Omental fat pad (tissue), 4 donors: ENCODE results near the gene AKAP13. TPM values are rescaled to one million over a fixed set of nuclear protein-coding genes. Genes with fewer than 3 reads are reported as not detected.

Source experiments
- ATAC-seq: fragments of 150-250 bp; one replicate; pipeline ENCODE4 v1.9.1; 2016; ENCODE audit warnings: mild to moderate bottlenecking, moderate library complexity; ENCODE audit not compliant: low FRiP score
- DNase-seq: peaks from one replicate; pipeline ENCODE4 v3.0.0-alpha.2; 2019; ENCODE audit warnings: low spot score
- total RNA-seq, 4 donors: library from RNA; depleted of rRNA; stranded (reverse); fragments of >200 nt; gene quantifications; one replicate each; pipeline ENCODE4 v1.1.0, GENCODE V29; 2016
- TF ChIP-seq, protein P1 (sequence below), 3 donors: fragments of 450-650 bp; IDR thresholded peaks; one replicate each; pipeline ENCODE4 v1.5.1; 2016 to 2017; ENCODE audit warnings: antibody characterized with exemption in 3 of 3, mild to moderate bottlenecking in 3 of 3, moderate library complexity in 2 of 3

Gene AKAP13
- total RNA-seq, 4 donors from 2014 or later: 162 to 301 (median 216) TPM

DNA sequence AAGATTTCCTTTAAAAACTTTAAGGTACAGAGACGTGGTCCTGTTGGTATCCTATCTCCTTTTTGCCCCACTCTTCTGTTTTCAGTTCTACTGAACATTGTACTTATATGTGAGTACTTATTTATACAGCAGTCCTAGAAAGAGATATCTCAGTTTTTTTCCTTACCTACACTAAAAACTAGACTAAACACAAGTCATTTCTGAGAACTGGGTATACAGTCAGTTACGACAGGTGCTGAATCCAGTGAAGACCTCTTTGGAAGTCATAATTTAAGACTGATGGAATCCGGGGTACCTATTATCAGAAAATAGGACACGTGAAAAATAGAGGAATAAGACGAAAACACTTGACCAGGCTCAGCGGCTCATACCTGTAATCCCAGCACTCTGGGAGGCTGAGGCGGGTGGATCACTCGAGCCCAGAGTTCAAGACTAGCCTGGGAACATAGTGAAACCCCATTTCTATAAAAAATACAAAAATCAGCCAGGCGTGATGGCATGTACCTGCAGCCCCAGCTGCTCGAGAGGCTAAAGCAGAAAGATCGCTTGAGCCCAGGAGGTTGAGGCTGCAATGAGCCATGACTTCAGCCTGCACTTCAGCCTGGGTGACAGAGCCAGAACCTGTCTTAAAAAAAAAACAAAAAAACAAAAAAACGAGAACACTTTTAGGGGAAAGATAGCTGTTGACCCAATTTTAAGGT, 338.0 kb downstream of the AKAP13 start:
- TF ChIP-seq, protein P1, sequence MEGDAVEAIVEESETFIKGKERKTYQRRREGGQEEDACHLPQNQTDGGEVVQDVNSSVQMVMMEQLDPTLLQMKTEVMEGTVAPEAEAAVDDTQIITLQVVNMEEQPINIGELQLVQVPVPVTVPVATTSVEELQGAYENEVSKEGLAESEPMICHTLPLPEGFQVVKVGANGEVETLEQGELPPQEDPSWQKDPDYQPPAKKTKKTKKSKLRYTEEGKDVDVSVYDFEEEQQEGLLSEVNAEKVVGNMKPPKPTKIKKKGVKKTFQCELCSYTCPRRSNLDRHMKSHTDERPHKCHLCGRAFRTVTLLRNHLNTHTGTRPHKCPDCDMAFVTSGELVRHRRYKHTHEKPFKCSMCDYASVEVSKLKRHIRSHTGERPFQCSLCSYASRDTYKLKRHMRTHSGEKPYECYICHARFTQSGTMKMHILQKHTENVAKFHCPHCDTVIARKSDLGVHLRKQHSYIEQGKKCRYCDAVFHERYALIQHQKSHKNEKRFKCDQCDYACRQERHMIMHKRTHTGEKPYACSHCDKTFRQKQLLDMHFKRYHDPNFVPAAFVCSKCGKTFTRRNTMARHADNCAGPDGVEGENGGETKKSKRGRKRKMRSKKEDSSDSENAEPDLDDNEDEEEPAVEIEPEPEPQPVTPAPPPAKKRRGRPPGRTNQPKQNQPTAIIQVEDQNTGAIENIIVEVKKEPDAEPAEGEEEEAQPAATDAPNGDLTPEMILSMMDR (IDR thresholded peaks at IDR 0.05): no peak
- ATAC-seq (no peak), DNase-seq (no peak)

DNA sequence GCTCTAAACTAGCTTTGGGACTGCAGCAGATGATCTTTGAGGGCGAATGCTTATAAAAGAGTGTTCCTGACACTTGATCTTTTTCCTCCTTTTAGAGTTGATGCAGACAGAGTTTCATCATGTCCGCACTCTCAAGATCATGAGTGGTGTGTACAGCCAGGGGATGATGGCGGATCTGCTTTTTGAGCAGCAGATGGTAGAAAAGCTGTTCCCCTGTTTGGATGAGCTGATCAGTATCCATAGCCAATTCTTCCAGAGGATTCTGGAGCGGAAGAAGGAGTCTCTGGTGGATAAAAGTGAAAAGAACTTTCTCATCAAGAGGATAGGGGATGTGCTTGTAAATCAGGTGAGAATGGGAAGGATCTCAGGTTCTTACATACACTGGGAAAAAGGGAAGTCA, 338.6 kb downstream of the AKAP13 start:
- TF ChIP-seq, protein P1 (IDR thresholded peaks at IDR 0.05): no peak
- ATAC-seq (no peak), DNase-seq (no peak)

DNA sequence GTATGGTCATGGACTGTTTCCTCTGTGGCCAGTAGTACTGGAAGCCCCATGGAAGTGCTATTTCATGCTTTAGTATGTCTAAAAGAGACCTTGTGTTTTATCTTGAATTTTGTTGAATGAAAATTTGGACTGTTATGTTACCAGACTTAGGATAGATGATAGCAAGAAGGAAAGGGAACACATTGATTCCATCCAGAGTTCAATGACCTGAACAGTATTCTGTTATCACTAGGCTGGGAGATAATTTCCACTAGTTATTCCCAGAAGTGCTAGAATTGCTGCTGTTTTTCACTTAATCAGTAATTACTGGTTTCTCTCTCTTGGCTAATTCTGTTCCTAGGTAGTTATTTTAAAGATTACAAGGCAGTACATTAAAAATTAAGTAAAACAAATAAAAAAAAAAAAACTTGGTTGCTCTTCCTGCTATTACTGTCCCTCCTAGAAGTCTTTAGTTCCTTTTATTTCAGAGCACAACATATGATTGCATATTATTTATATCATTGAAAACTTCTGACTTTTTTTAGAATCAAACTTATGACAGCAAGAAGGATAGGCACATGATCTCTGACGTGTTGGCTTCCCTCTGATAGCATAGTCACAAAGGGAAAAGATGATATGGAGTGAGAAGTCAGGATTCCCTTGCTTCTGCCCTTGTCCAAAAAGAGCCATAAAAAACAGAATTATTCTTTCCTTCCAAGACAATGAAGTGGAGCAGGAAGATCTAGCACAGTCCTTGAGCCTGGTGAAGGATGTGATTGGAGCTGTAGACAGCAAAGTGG, 342.2 kb downstream of the AKAP13 start:
- no peak for DNase-seq
- no peak for ATAC-seq
- TF ChIP-seq, protein P1 (IDR thresholded peaks at IDR 0.05): no peak

DNA sequence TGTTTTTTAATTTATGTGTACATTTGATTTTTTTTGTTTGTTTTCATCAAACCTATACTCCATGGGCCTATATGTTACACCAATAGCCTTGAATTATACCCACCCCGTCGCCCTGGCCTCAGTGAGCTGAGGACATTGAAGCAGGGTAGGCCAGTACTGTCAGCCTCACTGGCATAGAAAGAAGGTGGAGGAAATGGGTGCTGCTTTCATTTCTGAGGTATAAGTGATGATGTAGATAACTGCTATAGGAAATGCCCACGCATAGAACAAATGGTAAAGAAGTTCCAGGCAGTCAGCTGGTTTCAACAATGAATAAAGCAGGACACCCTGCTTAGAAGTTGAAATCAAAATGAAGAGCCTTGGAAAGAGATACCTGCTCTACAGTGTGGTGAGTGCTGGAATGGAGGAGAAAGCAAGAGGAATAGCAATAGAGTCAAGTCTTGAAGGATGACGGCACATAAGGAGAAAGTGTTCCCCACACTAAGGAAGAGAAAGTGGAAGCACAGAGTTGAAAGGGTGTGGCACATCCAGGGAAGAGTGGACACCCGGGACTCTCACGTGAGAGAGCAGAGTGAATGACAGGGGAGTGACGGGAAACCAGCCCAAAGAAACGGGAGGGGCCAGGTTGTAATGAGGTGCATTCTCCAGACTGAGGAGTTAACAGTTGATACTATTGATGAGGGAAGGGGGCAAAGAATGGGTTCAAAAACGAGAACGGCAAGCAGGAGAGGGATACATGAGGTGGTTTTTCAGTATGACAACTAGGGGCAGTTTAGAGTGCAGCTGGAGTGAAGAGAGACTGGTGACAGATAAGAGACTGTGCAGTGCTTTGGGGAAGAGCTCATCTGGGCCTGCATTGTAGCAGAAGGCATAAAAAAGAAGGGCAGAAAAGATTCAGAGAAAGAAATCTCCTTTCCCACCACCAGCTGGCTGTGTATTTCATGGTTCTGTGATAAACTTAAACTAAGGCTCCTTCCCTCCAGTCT, 343.9 kb downstream of the AKAP13 start:
- ATAC-seq (no peak), DNase-seq (no peak)
- TF ChIP-seq, protein P1 (IDR thresholded peaks at IDR 0.05): no peak

DNA sequence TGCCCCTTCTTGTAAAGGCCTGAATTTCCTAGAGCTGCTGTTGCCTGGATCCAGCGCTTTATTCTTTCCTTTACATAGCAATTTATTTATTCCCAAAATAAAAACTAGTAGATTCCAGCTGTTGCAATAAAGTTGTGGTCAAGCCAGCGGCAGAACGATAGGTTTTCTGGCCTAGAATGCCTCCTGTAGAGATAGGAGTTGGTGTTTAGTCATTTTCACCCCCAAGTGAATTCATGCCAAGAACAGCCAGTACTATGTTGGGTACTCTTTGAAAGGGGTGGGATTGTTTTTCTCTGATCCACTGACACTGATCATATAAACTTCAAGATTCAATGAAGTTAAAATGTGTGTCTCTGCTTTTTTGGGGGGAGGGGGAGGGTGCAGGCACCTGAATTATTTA, 344.6 kb downstream of the AKAP13 start:
- TF ChIP-seq, protein P1 (IDR thresholded peaks at IDR 0.05): no peak
- no peak for DNase-seq
- ATAC-seq: peak; percentile 53

DNA sequence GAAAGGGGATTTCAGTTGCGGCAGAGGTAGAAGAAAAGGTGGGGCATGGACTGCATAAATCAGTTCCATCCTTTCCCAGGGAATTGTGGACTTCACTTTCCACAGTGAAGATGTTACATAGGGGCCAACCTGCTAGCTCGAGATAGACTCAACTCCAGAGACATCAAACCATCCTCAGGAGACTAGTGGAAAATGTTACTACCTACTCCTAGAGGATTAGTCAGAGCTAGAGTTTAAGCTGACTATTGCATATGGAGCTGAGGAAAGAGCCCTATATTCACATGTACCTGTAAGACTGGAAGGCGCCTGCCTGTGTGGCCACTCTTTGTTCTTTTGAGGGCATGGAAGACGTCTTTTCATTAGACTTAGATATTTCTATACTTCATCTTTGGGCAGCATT, 345.2 kb downstream of the AKAP13 start:
- TF ChIP-seq, protein P1 (IDR thresholded peaks at IDR 0.05): no peak
- peak; percentile 13 for ATAC-seq

More for the DNA sequence above, 345.2 kb downstream of the AKAP13 start:
- no peak for DNase-seq
